ENCODE measurements around the gene NEK1.

GRCh38 chr4:169362607-169363006 lies 249.8 kb downstream of the NEK1 start:
- TF ChIP-seq EP300 (IDR thresholded peaks at IDR 0.05), result peak in 1 of 2 donors; percentile 40
- TF ChIP-seq POLR2A (IDR thresholded peaks at IDR 0.05), result no peak
